ENCODE data around the gene P2RY1. TPM values are rescaled to one million over a fixed set of nuclear protein-coding genes. Genes with fewer than 3 reads are reported as not detected.

The P2RY1 gene
- total and polyA plus RNA-seq, 2 of the 4 experiments (the other 2 are of a cell fraction): not detected

DNA sequence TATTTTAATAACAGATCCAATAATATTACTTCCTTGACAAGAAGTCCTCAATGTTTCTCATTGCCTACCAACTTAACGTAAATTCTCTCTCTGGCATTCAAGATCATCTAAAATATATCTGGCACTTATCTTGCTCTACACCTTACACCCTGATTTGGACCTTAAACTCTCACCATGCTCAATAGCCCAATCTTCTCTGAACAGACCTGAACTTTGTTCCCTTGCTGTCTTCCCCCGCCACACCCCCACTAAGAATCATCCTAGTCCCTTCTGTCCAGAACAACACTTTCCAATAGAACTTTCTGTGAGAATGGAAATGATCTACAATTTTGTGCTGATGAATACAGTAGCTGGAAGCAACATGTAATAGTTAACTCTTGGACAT lies 44.9 kb downstream of the P2RY1 start:
- no peak for TF ChIP-seq CEBPB (IDR thresholded peaks at IDR 0.05; ENCODE audit: low read depth, low read length)
- no peak for TF ChIP-seq RFX5 (IDR thresholded peaks at IDR 0.05; ENCODE audit: low read depth, low read length)
- TF ChIP-seq, protein P1, sequence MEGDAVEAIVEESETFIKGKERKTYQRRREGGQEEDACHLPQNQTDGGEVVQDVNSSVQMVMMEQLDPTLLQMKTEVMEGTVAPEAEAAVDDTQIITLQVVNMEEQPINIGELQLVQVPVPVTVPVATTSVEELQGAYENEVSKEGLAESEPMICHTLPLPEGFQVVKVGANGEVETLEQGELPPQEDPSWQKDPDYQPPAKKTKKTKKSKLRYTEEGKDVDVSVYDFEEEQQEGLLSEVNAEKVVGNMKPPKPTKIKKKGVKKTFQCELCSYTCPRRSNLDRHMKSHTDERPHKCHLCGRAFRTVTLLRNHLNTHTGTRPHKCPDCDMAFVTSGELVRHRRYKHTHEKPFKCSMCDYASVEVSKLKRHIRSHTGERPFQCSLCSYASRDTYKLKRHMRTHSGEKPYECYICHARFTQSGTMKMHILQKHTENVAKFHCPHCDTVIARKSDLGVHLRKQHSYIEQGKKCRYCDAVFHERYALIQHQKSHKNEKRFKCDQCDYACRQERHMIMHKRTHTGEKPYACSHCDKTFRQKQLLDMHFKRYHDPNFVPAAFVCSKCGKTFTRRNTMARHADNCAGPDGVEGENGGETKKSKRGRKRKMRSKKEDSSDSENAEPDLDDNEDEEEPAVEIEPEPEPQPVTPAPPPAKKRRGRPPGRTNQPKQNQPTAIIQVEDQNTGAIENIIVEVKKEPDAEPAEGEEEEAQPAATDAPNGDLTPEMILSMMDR (conservative IDR thresholded peaks at IDR 0.05; ENCODE audit: low read depth, low read length): no peak
- no peak for TF ChIP-seq NFE2L2 (IDR thresholded peaks at IDR 0.05; ENCODE audit: low read depth, low read length)
- TF ChIP-seq, protein P2, sequence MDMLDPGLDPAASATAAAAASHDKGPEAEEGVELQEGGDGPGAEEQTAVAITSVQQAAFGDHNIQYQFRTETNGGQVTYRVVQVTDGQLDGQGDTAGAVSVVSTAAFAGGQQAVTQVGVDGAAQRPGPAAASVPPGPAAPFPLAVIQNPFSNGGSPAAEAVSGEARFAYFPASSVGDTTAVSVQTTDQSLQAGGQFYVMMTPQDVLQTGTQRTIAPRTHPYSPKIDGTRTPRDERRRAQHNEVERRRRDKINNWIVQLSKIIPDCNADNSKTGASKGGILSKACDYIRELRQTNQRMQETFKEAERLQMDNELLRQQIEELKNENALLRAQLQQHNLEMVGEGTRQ (IDR thresholded peaks at IDR 0.05; ENCODE audit: low read depth, low read length): no peak
- no peak for TF ChIP-seq FOS (IDR thresholded peaks at IDR 0.05; ENCODE audit: low read depth, low read length)
- no peak for TF ChIP-seq BHLHE40 (IDR thresholded peaks at IDR 0.05; ENCODE audit: low read depth, low read length)
- no peak for TF ChIP-seq CHD1 (IDR thresholded peaks at IDR 0.05; ENCODE audit: low read depth, low read length)
- TF ChIP-seq SMC3 (IDR thresholded peaks at IDR 0.05; ENCODE audit: low read depth, low read length): no peak
- no peak for TF ChIP-seq RAD21 (IDR thresholded peaks at IDR 0.05; ENCODE audit: low read length)
- TF ChIP-seq POLR2A (IDR thresholded peaks at IDR 0.05; ENCODE audit: low read depth, low read length): no peak
- no peak for TF ChIP-seq MXI1 (IDR thresholded peaks at IDR 0.05; ENCODE audit: borderline replicate concordance, low read depth, low read length)
- no peak for TF ChIP-seq MAFK (IDR thresholded peaks at IDR 0.05; ENCODE audit: low read depth, low read length)
- no peak for TF ChIP-seq RCOR1 (IDR thresholded peaks at IDR 0.05; ENCODE audit: insufficient replicate concordance, low read length)
- TF ChIP-seq, protein P3, sequence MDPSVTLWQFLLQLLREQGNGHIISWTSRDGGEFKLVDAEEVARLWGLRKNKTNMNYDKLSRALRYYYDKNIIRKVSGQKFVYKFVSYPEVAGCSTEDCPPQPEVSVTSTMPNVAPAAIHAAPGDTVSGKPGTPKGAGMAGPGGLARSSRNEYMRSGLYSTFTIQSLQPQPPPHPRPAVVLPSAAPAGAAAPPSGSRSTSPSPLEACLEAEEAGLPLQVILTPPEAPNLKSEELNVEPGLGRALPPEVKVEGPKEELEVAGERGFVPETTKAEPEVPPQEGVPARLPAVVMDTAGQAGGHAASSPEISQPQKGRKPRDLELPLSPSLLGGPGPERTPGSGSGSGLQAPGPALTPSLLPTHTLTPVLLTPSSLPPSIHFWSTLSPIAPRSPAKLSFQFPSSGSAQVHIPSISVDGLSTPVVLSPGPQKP (IDR thresholded peaks at IDR 0.05; ENCODE audit: borderline replicate concordance, low read depth, low read length): no peak
- TF ChIP-seq MAZ (IDR thresholded peaks at IDR 0.05; ENCODE audit: borderline replicate concordance, low read depth, low read length): no peak
- Histone ChIP-seq H2BK5ac (ENCODE audit: low read depth, low read length, poor library complexity, severe bottlenecking) (no peak overlapping the region), H3K14ac (replicated peaks; ENCODE audit: low read depth, low read length) (no peak overlapping the region), H3K9ac (ENCODE audit: low read depth, low read length) (no peak overlapping the region), H3K4ac (ENCODE audit: low read depth, low read length) (no peak overlapping the region), H2AFZ (replicated peaks; ENCODE audit: low read length, poor library complexity) (no peak overlapping the region), H3K18ac (ENCODE audit: low read depth, low read length) (no peak overlapping the region), H2BK20ac (ENCODE audit: low read depth, low read length) (no peak overlapping the region), H3K9me3 (ENCODE audit: control insufficient read depth, insufficient read depth, low read length) (no peaks in the 10 kb centered on the region), H3K23ac (ENCODE audit: low read depth, low read length) (no peak overlapping the region), H4K5ac (ENCODE audit: low read depth, low read length) (no peak overlapping the region), H4K8ac (ENCODE audit: low read depth in 2 of 2, low read length in 2 of 2) (no peak overlapping the region), H2BK15ac (ENCODE audit: low read depth, low read length) (no peak overlapping the region), H3K4me1 (ENCODE audit: control insufficient read depth, insufficient read depth, low read length) (no peaks in the 10 kb centered on the region), H4K91ac (ENCODE audit: insufficient read depth, low read depth, low read length) (no peak overlapping the region), H4K20me1 (ENCODE audit: insufficient read depth, low read length) (no peaks in the 10 kb centered on the region), H3K79me1 (ENCODE audit: low read depth in 1 of 2, low read length in 2 of 2) (no peaks in the 10 kb centered on the region), H2BK120ac (ENCODE audit: low read depth, low read length) (no peak overlapping the region), H3K27ac (ENCODE audit: insufficient read depth, low read length) (no peak overlapping the region), H2AK9ac (replicated peaks; ENCODE audit: low read depth, low read length, poor library complexity) (no peak overlapping the region), H3K4me2 (ENCODE audit: low read depth, low read length) (no peak overlapping the region), H2AK5ac (ENCODE audit: low read depth, low read length) (no peak overlapping the region), H3K4me3 (ENCODE audit: insufficient read depth, low read depth, low read length) (no peak overlapping the region), H3K36me3 (ENCODE audit: control insufficient read depth, insufficient read depth, low read length) (no peaks in the 10 kb centered on the region), H3K9me1 (ENCODE audit: insufficient read depth, low read length) (no peaks in the 10 kb centered on the region), H3K27me3 (ENCODE audit: control insufficient read depth, insufficient read depth, low read length) (no peaks in the 10 kb centered on the region), H3K56ac (ENCODE audit: extremely low read depth, insufficient read depth, low read length) (no peak overlapping the region)
- BruUV-seq (replicated peaks): no TSS peak
- WGBS, 2 experiments (ENCODE audit: extremely low coverage in 2 of 2, insufficient read length in 1 of 2): 0% methylated on average over 1 of the region's 2 CpGs; no CpG with 5 or more reads in 1 of the 2 experiments
- dilution Hi-C loops (cut with HindIII; ENCODE audit: low sequenced_read_pairs, unreplicated experiment) (no loop called here), in situ Hi-C loops (cut with MboI; ENCODE audit: low sequenced_read_pairs) (no loop called here), intact Hi-C loops (cut with micrococcal nuclease) (no loop called here)
- POLR2A ChIA-PET (ENCODE audit: unreplicated experiment): no interaction called here
- DNase-seq (no peak), ATAC-seq (ENCODE audit: low read depth) (no peak)
- CTCF ChIA-PET: no interaction called here
